ENCODE results near the gene B4GALT5.
"Not testable (repeated sequence)": the region's sequence is repeated elsewhere in the genome, so short reads cannot be mapped to it uniquely, and the experiment has no call there.

DNA sequence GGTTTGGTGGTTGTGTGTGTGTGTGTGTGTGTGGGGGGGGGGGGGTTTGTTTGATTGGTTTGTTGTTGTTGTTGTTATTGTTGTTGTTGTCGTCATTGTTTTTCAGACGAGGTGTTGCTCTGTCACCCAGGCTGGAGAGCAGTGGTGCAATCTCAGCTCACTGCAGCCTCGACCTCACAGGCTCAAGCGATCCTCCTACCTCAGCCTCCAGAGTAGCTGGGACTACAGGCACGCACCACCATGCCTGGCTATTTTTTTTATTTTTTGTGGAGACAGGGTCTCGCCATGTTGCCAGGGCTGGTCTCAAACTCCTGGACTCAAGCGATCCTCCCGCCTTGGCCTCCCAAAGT is 98.7 kb downstream of the B4GALT5 start:
- TF ChIP-seq, protein P1, sequence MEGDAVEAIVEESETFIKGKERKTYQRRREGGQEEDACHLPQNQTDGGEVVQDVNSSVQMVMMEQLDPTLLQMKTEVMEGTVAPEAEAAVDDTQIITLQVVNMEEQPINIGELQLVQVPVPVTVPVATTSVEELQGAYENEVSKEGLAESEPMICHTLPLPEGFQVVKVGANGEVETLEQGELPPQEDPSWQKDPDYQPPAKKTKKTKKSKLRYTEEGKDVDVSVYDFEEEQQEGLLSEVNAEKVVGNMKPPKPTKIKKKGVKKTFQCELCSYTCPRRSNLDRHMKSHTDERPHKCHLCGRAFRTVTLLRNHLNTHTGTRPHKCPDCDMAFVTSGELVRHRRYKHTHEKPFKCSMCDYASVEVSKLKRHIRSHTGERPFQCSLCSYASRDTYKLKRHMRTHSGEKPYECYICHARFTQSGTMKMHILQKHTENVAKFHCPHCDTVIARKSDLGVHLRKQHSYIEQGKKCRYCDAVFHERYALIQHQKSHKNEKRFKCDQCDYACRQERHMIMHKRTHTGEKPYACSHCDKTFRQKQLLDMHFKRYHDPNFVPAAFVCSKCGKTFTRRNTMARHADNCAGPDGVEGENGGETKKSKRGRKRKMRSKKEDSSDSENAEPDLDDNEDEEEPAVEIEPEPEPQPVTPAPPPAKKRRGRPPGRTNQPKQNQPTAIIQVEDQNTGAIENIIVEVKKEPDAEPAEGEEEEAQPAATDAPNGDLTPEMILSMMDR (conservative IDR thresholded peaks at IDR 0.05 in 1 of 2, IDR thresholded peaks at IDR 0.05 in 1 of 2; ENCODE audit: extremely low read depth in 1 of 2, insufficient read depth in 1 of 2, low read depth in 1 of 2, low read length in 2 of 2) = not testable (repeated sequence)
- not testable (repeated sequence) for TF ChIP-seq EZH2 (IDR thresholded peaks at IDR 0.05; ENCODE audit: borderline replicate concordance, low read length)
